Parathyroid adenoma (tissue), 2 donors: ENCODE results near the gene FBP1.

Experiments
- H2AFZ ChIP-seq: fragments of 300-600 bp; sonication (generic); one replicate; pipeline ENCODE4 v1.7.0; 2017; ENCODE audit warnings: antibody characterized with exemption, mild to moderate bottlenecking
- H3K27ac ChIP-seq: fragments of 300-600 bp; sonication (generic); one replicate; pipeline ENCODE4 v1.7.0; 2017
- H3K27me3 ChIP-seq: fragments of 300-600 bp; sonication (generic); one replicate; pipeline ENCODE4 v1.7.0; 2017; ENCODE audit warnings: low read length; ENCODE audit not compliant: control insufficient read depth, insufficient read depth
- H3K36me3 ChIP-seq: fragments of 300-600 bp; sonication (generic); one replicate; pipeline ENCODE4 v1.7.0; 2017; ENCODE audit warnings: low read length; ENCODE audit not compliant: control insufficient read depth, insufficient read depth
- H3K4me1 ChIP-seq: fragments of 300-600 bp; sonication (generic); one replicate; pipeline ENCODE4 v1.7.0; 2017; ENCODE audit warnings: control low read depth
- H3K4me2 ChIP-seq: fragments of 300-600 bp; sonication (generic); one replicate; pipeline ENCODE4 v1.7.0; 2017; ENCODE audit warnings: low read length
- H3K4me3 ChIP-seq: fragments of 300-600 bp; sonication (generic); one replicate; pipeline ENCODE4 v1.7.0; 2017; ENCODE audit warnings: low read depth, low read length
- H3K79me2 ChIP-seq: fragments of 300-600 bp; sonication (generic); one replicate; pipeline ENCODE4 v1.7.0; 2017; ENCODE audit warnings: control low read depth
- H3K9ac ChIP-seq: fragments of 300-600 bp; sonication (generic); one replicate; pipeline ENCODE4 v1.7.0; 2017; ENCODE audit warnings: mild to moderate bottlenecking
- H3K9me3 ChIP-seq: fragments of 300-600 bp; sonication (generic); one replicate; pipeline ENCODE4 v1.7.0; 2017; ENCODE audit warnings: low read length; ENCODE audit not compliant: control insufficient read depth
- CTCF ChIP-seq: fragments of 300-600 bp; sonication (generic); IDR thresholded peaks from one replicate; pipeline ENCODE4 v1.7.0; 2017; ENCODE audit warnings: antibody characterized with exemption, mild to moderate bottlenecking
- donor health status: primary hyperparathyroidism.

Gene FBP1

GRCh38 chr9:94666364-94667099 lies 27.2 kb upstream of the FBP1 start:
- H3K79me2 ChIP-seq: no peaks in the 10 kb centered on the region
- no peak overlapping the region for H2AFZ ChIP-seq
- no peak for TF ChIP-seq CTCF
- no peaks in the 10 kb centered on the region for H3K27me3 ChIP-seq
- H3K4me2 ChIP-seq: no peak overlapping the region
- no peak overlapping the region for H3K4me3 ChIP-seq
- no peaks in the 10 kb centered on the region for H3K9me3 ChIP-seq
- no peaks in the 10 kb centered on the region for H3K36me3 ChIP-seq
- no peak overlapping the region for H3K27ac ChIP-seq
- no peak overlapping the region for H3K9ac ChIP-seq
- H3K4me1 ChIP-seq: no peaks in the 10 kb centered on the region

GRCh38 chr9:94665613-94666012 lies 26.3 kb upstream of the FBP1 start:
- H3K4me3 ChIP-seq: no peak overlapping the region
- H3K79me2 ChIP-seq: no peaks in the 10 kb centered on the region
- H3K9me3 ChIP-seq: no peaks in the 10 kb centered on the region
- no peak for TF ChIP-seq CTCF
- no peaks in the 10 kb centered on the region for H3K27me3 ChIP-seq
- H2AFZ ChIP-seq: no peak overlapping the region
- H3K27ac ChIP-seq: no peak overlapping the region
- H3K36me3 ChIP-seq: no peaks in the 10 kb centered on the region
- H3K4me2 ChIP-seq: no peak overlapping the region
- H3K4me1 ChIP-seq: no peaks in the 10 kb centered on the region
- H3K9ac ChIP-seq: no peak overlapping the region

GRCh38 chr9:94664801-94665200 lies 25.5 kb upstream of the FBP1 start:
- TF ChIP-seq CTCF: no peak
- Histone ChIP-seq H3K9me3 (no peaks in the 10 kb centered on the region), H3K27me3 (no peaks in the 10 kb centered on the region), H2AFZ (no peak overlapping the region), H3K4me1 (no peaks in the 10 kb centered on the region), H3K4me2 (no peak overlapping the region), H3K4me3 (no peak overlapping the region), H3K79me2 (no peaks in the 10 kb centered on the region), H3K27ac (no peak overlapping the region), H3K36me3 (no peaks in the 10 kb centered on the region), H3K9ac (no peak overlapping the region)

GRCh38 chr9:94663640-94664039 lies 24.3 kb upstream of the FBP1 start:
- H3K27ac ChIP-seq: no peak overlapping the region
- H3K9ac ChIP-seq: no peak overlapping the region
- H3K4me1 ChIP-seq: no peaks in the 10 kb centered on the region
- no peak overlapping the region for H3K4me2 ChIP-seq
- H3K36me3 ChIP-seq: no peaks in the 10 kb centered on the region
- no peaks in the 10 kb centered on the region for H3K27me3 ChIP-seq
- H3K79me2 ChIP-seq: no peaks in the 10 kb centered on the region
- no peak for TF ChIP-seq CTCF
- no peaks in the 10 kb centered on the region for H3K9me3 ChIP-seq
- no peak overlapping the region for H3K4me3 ChIP-seq
- no peak overlapping the region for H2AFZ ChIP-seq

- Histone ChIP-seq H3K9ac (no peak overlapping the region), H2AFZ (peak overlapping the region; percentile 2), H3K4me3 (no peak overlapping the region), H3K4me1 (no peaks in the 10 kb centered on the region), H3K36me3 (no peaks in the 10 kb centered on the region), H3K79me2 (no peaks in the 10 kb centered on the region), H3K27me3 (no peaks in the 10 kb centered on the region), H3K9me3 (no peaks in the 10 kb centered on the region), H3K4me2 (no peak overlapping the region), H3K27ac (no peak overlapping the region)
- no peak for TF ChIP-seq CTCF
These were observed 23.8 kb upstream of the FBP1 start for GRCh38 chr9:94663140-94663539.
